Heart left ventricle (tissue), 16 donors: Measurements from ENCODE around the gene ANKRD40. TPM values are rescaled to one million over a fixed set of nuclear protein-coding genes. Genes with fewer than 3 reads are reported as not detected.

ENCODE experiments used
- ATAC-seq, 4 donors: fragments of 200-7000 bp; cut with Tn5 transposase; one replicate each; pipeline ENCODE4 v1.9.1; 2020 to 2022; ENCODE audit warnings: moderate library complexity in 4 of 4, mild to moderate bottlenecking in 3 of 4, moderate number of reproducible peaks in 1 of 4
- DNase-seq, 5 donors: peaks; one replicate each; pipeline ENCODE4 v3.0.0-alpha.2; 2020
- H3K27ac ChIP-seq, 12 donors: fragments of 200-600 bp; sonication (generic) in 4 of 12; one replicate each; pipeline versions ENCODE4 v1.5.0 to v1.8.0; 2016 to 2022; ENCODE audit warnings: mild to moderate bottlenecking in 2 of 12
- H3K27me3 ChIP-seq, 9 donors: fragments of 200-600 bp; sonication (generic) in 2 of 9; one replicate each; pipeline versions ENCODE4 v1.5.1 to v1.8.0; 2016 to 2022; ENCODE audit warnings: mild to moderate bottlenecking in 3 of 9
- H3K36me3 ChIP-seq, 9 donors: fragments of 200-600 bp; sonication (generic) in 2 of 9; one replicate each; pipeline versions ENCODE4 v1.5.0 to v1.8.0; 2018 to 2022; ENCODE audit warnings: mild to moderate bottlenecking in 2 of 9
- H3K4me1 ChIP-seq, 12 donors: fragments of 200-600 bp; sonication (generic) in 4 of 12; one replicate each; pipeline versions ENCODE4 v1.5.0 to v1.8.0; 2016 to 2022; ENCODE audit warnings: mild to moderate bottlenecking in 3 of 12
- H3K4me3 ChIP-seq, 12 donors: fragments of 200-600 bp; sonication (generic) in 4 of 12; one replicate each; pipeline versions ENCODE4 v1.5.0 to v1.8.0; 2017 to 2022; ENCODE audit warnings: mild to moderate bottlenecking in 9 of 12, moderate library complexity in 4 of 12
- H3K9me3 ChIP-seq, 12 donors: fragments of 200-600 bp; sonication (generic) in 4 of 12; one replicate each; pipeline versions ENCODE4 v1.5.0 to v1.8.0; 2016 to 2022; ENCODE audit warnings: mild to moderate bottlenecking in 1 of 12
- POLR2A ChIP-seq, 2 donors: fragments of 450-650 bp; IDR thresholded peaks; one replicate each; pipeline ENCODE4 v1.6.1; 2017; ENCODE audit warnings: antibody characterized with exemption in 2 of 2, mild to moderate bottlenecking in 2 of 2, moderate library complexity in 2 of 2
- WGBS, 4 donors: extraction: QIAGEN DNeasy Blood & Tissue Kit in 2 of 4; methylation state at CpG; one replicate each; pipeline versions ENCODE4 v1.1.5 to v1.1.7; 2013 to 2018; 5-methylcytosine and 5-hydroxymethylcytosine counted together
- intact Hi-C, 10 donors: fragments of 100-400 bp; cut with DNase I; formaldehyde crosslinking; loops; one replicate each; pipeline versions ENCODE4 v1.11.1 to v1.14.2; 2022
- polyA plus RNA-seq, 2 donors: library from polyadenylated mRNA; stranded (reverse); fragments of 200-250 nt; gene quantifications; one replicate each; pipeline ENCODE4 v1.2.3, GENCODE V29; 2013
- total RNA-seq, 9 donors: library from RNA; depleted of rRNA in 2 of 9; stranded (reverse); fragments of >200 nt in 2 of 9; fragmentation: NEBNext Ultra II Directional in 3 of 9; extraction: Animal tissue kit (Norgen Biotek cat#: 25700) in 3 of 9; gene quantifications; one replicate each; pipeline versions ENCODE4 v1.1.0 to v1.2.4, GENCODE V29; 2016 to 2023
- TF ChIP-seq, protein P1 (sequence below), 12 donors: fragments of 200-600 bp; sonication (generic) in 4 of 12; IDR thresholded peaks; one replicate each; pipeline versions ENCODE4 v1.5.0 to v1.8.0; 2018 to 2022; ENCODE audit warnings: antibody characterized with exemption in 12 of 12, mild to moderate bottlenecking in 5 of 12
- donor health status: ischemic (EF 13 %, LVEDD 7.1; RV severe dilation, severe dysfunction).
- donor health status: healthy with polysubstance abuse.
- donor health status: DM: no; HTN: yes; CAD: no.
- donor health status: DM: no; HTN: no; CAD: no.
- donor health status: ischemic (EF 25% LVEDD 6.9; RV normal size, moderate dysfunction).
- donor health status: ischemic (EF 25% LVEDD 5.7; RV mildly dilated, moderate dysfunction).
- donor health status: healthy.
- donor health status: DM: yes; HTN: yes; CAD: no.
- donor health status: ischemic (EF 35%, LVEDD 5.7; RV mildly dilated, moderate dysfunction).
- donor health status: nonischemic (EF 11% LVEDD 7.7; RV severe dilation, severe dysfunction).
- donor health status: DM: yes; HTN: yes; CAD: no.
- donor health status: PGD.
- donor health status: ischemic (EF 29% LVEDD 5.4; RV normal size, mild dysfunction).
- donor health status: nonischemic (EF 23%, LVEDD 6.1; RV moderate dilation, normal function).

The ANKRD40 gene
- total and polyA plus RNA-seq, 11 donors: 22.2 to 55.4 (median 47.2) TPM

DNA sequence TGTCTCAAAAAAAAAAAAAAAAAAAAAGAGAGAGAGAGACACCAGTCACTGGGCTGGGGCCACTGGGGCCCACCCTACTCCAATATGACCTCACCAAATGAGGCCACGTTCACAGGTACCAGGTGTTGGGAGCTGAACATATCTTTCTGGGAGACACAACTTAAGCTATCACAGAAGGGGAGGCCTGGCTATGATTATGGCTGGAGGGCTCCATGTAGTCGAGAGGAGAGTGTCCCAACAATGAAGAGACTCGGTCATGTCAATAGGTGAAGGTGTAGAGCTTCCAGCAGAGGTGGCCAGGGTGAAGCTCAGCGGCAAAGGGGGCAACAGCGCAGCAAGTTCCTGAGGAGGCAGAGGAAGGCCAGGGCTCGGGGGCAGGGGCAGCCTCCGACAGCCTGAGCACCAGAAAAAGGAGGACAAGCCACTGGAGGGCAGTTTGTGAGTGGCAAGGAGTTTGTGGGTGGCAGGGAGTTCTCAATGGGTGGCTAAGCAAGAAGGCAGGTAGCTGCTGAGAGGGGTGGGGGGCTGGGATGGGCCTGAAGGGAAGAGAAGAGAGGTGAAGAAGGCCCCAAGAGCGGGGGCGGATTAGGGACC is 45.0 kb downstream of the ANKRD40 start:
- WGBS, 4 donors: 93 to 98% (median 97%) methylated on average over 9 of the region's 9 CpGs
- intact Hi-C loops: no loop called here
- no peak overlapping the region for H3K4me3 ChIP-seq
- no peak for TF ChIP-seq POLR2A (IDR thresholded peaks at IDR 0.05)
- TF ChIP-seq, protein P1, sequence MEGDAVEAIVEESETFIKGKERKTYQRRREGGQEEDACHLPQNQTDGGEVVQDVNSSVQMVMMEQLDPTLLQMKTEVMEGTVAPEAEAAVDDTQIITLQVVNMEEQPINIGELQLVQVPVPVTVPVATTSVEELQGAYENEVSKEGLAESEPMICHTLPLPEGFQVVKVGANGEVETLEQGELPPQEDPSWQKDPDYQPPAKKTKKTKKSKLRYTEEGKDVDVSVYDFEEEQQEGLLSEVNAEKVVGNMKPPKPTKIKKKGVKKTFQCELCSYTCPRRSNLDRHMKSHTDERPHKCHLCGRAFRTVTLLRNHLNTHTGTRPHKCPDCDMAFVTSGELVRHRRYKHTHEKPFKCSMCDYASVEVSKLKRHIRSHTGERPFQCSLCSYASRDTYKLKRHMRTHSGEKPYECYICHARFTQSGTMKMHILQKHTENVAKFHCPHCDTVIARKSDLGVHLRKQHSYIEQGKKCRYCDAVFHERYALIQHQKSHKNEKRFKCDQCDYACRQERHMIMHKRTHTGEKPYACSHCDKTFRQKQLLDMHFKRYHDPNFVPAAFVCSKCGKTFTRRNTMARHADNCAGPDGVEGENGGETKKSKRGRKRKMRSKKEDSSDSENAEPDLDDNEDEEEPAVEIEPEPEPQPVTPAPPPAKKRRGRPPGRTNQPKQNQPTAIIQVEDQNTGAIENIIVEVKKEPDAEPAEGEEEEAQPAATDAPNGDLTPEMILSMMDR (IDR thresholded peaks at IDR 0.05): no peak
- ATAC-seq: no peak
- H3K27ac ChIP-seq: no peak overlapping the region
- no peaks in the 10 kb centered on the region for H3K36me3 ChIP-seq
- DNase-seq: no peak
- peaks cover 0 to 43% (median 27%) of the 10 kb centered on the region in 12 donors for H3K4me1 ChIP-seq
- H3K27me3 ChIP-seq: no peaks in the 10 kb centered on the region
- H3K9me3 ChIP-seq: no peaks in the 10 kb centered on the region

DNA sequence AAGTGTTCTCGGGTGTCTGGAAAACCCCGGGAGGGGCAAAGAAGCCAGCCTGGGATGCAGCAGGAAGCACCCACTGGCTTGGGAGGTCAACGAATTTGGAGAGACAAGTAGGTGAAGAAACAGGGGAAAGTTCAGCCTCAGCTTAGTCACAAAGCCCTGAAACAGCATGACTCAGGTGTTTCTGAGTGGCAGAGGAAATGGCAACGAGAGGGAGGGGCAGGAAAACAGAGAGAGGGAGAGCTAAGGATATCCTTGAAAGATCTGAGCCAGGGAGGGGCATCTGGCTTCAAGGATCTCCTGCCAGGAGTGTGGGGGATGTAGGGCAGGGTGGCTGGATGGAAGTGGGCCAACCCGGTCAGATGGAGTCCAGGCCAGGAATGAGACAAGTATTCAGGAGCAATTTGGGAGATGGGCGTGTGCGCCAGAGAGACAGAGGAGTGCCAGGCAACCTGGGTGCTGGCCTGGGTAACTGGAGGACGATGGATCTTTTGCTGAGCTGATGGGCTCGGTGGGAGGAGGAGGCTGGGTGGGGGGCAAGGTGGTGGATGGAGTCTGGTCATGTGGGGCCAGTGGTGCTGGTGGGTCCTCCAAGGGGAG is 45.8 kb downstream of the ANKRD40 start:
- TF ChIP-seq, protein P1 (IDR thresholded peaks at IDR 0.05): no peak
- TF ChIP-seq POLR2A (IDR thresholded peaks at IDR 0.05): no peak
- H3K36me3 ChIP-seq: no peaks in the 10 kb centered on the region
- DNase-seq: peak in 2 of 5 donors; percentile 29 to 65
- H3K9me3 ChIP-seq: no peaks in the 10 kb centered on the region
- peak overlapping the region in 6 of 12 donors; percentile 3 to 73 (median 54) for H3K27ac ChIP-seq
- intact Hi-C loops: no loop called here
- H3K4me1 ChIP-seq: peaks cover 0 to 43% (median 27%) of the 10 kb centered on the region in 12 donors
- H3K27me3 ChIP-seq: no peaks in the 10 kb centered on the region
- no peak overlapping the region for H3K4me3 ChIP-seq
- peak in 3 of 4 donors; percentile 30 to 67 (median 56) for ATAC-seq
- 44 to 48% (median 44%) methylated on average over 9 of the region's 9 CpGs for WGBS, 4 donors

DNA sequence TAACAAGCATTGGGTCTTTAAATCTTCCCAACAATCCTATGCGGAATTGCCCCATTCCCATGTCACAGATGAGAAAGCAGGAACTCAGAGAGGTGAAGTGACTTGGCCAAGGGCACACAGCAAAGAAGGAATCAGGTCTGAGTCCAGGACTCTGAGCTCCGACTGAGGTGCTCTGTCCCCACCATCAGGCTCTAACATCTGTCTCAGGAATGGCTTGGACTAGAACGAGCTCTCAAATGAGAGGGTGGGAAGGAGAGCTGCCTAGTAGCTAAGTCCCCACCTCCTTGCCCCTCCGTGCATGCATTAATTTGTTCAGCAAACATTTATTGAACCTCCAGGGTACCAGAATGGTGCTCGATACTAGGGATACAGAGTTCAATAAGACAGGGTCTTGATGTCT is 46.4 kb downstream of the ANKRD40 start:
- 88 to 94% (median 90%) methylated on average over 4 to 5 of the region's 5 CpGs for WGBS, 4 donors
- Histone ChIP-seq H3K4me3 (no peak overlapping the region), H3K4me1 (peaks cover 0 to 43% (median 27%) of the 10 kb centered on the region in 12 donors), H3K36me3 (no peaks in the 10 kb centered on the region), H3K27ac (peak overlapping the region in 7 of 12 donors; percentile 3 to 73 (median 43)), H3K27me3 (no peaks in the 10 kb centered on the region), H3K9me3 (no peaks in the 10 kb centered on the region)
- TF ChIP-seq, protein P1 (IDR thresholded peaks at IDR 0.05): no peak
- TF ChIP-seq POLR2A (IDR thresholded peaks at IDR 0.05): no peak
- no peak for ATAC-seq
- no peak for DNase-seq
- intact Hi-C loops: no loop called here

DNA sequence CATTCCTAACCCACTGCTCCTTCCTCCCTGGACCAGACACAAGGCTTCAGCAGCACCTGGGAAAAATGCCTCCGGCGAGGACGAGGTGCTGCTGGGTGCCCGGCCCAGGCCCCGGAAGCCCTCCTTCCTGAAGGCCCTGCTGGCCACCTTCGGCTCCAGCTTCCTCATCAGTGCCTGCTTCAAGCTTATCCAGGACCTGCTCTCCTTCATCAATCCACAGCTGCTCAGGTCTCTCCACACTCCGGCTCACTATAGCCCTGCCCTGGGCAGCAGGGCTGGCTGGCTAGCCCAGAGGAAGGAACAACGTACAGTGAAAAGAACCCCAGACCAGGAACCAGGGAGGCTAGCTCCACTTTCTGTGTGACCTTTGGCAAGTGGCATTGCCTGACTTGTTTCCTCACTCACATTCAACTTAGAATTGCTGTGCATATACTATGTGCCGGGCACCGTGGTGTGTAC is 46.8 kb downstream of the ANKRD40 start:
- no peaks in the 10 kb centered on the region for H3K9me3 ChIP-seq
- intact Hi-C loops: no loop called here
- 73 to 88% (median 82%) methylated on average over 10 of the region's 10 CpGs for WGBS, 4 donors
- H3K4me3 ChIP-seq: no peak overlapping the region
- H3K4me1 ChIP-seq: peaks cover 0 to 43% (median 27%) of the 10 kb centered on the region in 12 donors
- no peaks in the 10 kb centered on the region for H3K36me3 ChIP-seq
- ATAC-seq (peak in 3 of 4 donors; percentile 3 to 43 (median 7)), DNase-seq (no peak)
- no peaks in the 10 kb centered on the region for H3K27me3 ChIP-seq
- TF ChIP-seq, protein P1 (IDR thresholded peaks at IDR 0.05): no peak
- TF ChIP-seq POLR2A (IDR thresholded peaks at IDR 0.05): no peak
- H3K27ac ChIP-seq: peak overlapping the region in 10 of 12 donors; percentile 3 to 73 (median 48)
